GM13976 (cell line): Measurements from ENCODE around the gene POSTN.
"Not testable (repeated sequence)": the region's sequence is repeated elsewhere in the genome, so short reads cannot be mapped to it uniquely, and the experiment has no call there.

Source experiments
- DNase-seq: peaks from one replicate; pipeline ENCODE4 v3.0.0; 2012; ENCODE audit warnings: low spot score
- in situ Hi-C: fragments of 300-500 bp; cut with MboI; formaldehyde crosslinking; loops from one replicate; pipeline ENCODE4 v1.12.0; 2022; ENCODE audit warnings: low sequenced_read_pairs, mixed read lengths, inconsistent platforms; ENCODE audit not compliant: unreplicated experiment
- TF ChIP-seq, protein P1 (sequence below): IDR thresholded peaks from 2 replicates; pipeline ENCODE4 v1.5.1; 2012; ENCODE audit warnings: borderline replicate concordance, mild to moderate bottlenecking; ENCODE audit not compliant: insufficient read depth; ENCODE audit errors: extremely low read depth, missing control alignments, control extremely low read depth

The POSTN gene

DNA sequence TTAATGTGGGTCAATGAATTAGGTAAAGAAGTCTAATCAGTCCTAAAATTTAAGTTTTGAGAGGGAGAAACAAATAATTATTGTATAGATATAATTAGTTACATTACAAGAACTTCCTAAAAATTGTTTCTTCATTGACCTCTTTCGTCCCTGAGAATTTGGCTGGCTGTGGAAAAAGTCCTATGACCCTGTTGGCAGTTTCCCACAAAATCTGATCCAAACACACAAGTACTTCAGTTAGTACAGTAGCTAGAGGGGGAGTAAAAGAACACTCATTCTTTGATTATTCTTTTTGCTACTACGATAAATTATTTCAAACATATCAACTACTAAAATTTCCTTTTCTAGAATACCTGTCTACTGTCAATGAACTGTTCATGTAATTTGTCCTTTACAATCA lies 11.3 kb downstream of the POSTN start:
- in situ Hi-C loops, result loop anchor here (25.0 kb wide), 1 partner anchor 475 kb away; the partner anchor contains the start of gene CSNK1A1L
- TF ChIP-seq, protein P1, sequence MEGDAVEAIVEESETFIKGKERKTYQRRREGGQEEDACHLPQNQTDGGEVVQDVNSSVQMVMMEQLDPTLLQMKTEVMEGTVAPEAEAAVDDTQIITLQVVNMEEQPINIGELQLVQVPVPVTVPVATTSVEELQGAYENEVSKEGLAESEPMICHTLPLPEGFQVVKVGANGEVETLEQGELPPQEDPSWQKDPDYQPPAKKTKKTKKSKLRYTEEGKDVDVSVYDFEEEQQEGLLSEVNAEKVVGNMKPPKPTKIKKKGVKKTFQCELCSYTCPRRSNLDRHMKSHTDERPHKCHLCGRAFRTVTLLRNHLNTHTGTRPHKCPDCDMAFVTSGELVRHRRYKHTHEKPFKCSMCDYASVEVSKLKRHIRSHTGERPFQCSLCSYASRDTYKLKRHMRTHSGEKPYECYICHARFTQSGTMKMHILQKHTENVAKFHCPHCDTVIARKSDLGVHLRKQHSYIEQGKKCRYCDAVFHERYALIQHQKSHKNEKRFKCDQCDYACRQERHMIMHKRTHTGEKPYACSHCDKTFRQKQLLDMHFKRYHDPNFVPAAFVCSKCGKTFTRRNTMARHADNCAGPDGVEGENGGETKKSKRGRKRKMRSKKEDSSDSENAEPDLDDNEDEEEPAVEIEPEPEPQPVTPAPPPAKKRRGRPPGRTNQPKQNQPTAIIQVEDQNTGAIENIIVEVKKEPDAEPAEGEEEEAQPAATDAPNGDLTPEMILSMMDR, result no peak
- no peak for DNase-seq

DNA sequence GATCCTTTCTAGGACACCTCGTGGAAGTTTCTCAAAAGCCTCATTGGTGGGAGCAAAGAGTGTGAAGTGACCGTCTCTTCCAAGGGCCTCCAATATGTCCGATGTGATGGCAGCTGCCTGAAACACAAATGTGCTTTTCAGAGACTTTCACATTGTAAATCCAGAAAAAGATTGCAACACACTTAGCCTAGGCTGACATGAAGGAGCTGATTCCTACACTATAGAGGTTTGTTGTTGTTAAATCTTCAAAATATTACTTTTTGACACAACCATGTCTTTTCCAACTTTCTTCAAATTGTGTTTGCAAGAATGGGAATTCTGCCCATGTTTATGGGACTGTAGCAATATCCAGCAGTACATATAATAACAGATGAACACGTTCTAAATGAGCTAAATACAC lies 12.4 kb downstream of the POSTN start:
- TF ChIP-seq, protein P1, result no peak
- in situ Hi-C loops, result loop anchor here (25.0 kb wide), 1 partner anchor 474 kb away; the partner anchor contains the start of gene CSNK1A1L
- no peak for DNase-seq

DNA sequence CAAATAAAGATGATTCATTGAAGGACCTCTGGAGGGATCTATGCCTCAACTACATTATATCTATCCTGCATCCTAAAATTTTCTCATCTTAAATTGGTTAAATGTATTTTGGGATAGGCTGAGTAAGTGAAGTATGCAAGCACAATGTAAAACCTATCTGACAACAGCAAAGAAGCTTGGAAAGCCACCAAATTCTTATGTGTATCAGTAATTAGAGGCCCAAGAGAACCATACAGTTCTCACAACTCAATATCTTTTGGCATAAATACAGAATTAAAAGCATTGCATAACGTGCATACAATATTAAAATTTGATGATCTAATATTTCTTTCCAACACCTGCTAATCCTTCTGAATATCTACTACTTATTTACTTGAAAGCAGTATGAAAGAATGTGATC lies 13.0 kb downstream of the POSTN start:
- TF ChIP-seq, protein P1, result no peak
- in situ Hi-C loops, result loop anchor here (25.0 kb wide), 1 partner anchor 473 kb away; the partner anchor contains the start of gene CSNK1A1L
- no peak for DNase-seq

DNA sequence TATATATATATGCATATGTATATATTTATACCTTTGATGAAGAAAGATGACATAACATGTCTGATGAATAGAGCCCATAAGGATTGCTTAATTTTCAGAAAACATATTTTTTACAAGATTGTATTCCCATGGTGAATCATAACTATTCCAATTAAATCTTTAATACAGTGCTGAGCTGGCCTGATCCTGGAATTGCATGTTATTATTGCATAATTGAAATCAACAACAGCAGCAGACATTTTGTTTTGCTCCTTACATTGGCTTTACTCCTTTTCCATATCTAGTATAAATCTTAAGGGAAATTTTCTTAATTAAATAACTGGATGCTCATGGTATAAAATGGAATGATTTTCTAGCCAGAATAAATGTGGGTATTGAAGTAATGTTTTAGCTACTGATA lies 22.0 kb downstream of the POSTN start:
- TF ChIP-seq, protein P1, result no peak
- no peak for DNase-seq
- in situ Hi-C loops, result loop anchor here (25.0 kb wide), 1 partner anchor 464 kb away; the partner anchor contains the start of gene CSNK1A1L

GRCh38 chr13:37565425-37565824 lies 33.1 kb downstream of the POSTN start:
- DNase-seq, result no peak
- in situ Hi-C loops, result no loop called here
- TF ChIP-seq, protein P1, result no peak

GRCh38 chr13:37561031-37561430 lies 37.5 kb downstream of the POSTN start:
- no peak for DNase-seq
- TF ChIP-seq, protein P1, result no peak
- in situ Hi-C loops, result no loop called here

DNA sequence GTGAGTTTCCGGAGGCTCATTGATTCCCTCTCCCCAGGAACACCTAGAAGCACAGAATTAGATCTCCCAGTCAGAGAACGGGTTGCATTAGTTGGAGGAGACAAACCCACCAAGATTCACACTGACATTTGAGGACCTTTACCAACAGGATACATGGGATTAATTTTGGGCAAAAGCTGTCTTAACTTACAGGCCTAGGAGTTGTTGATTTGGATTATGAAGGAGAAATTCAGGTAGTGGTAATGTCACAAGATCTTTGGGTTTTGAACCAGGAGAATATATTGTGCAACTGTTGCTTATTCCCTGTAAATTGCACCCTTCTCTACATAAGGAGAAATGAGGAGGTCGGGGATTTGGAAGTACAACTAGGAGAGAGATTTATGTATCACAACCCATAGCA lies 38.0 kb downstream of the POSTN start:
- TF ChIP-seq, protein P1, result no peak
- DNase-seq, result no peak
- in situ Hi-C loops, result no loop called here

- DNase-seq, in situ Hi-C loops: not testable (repeated sequence)
Measured at GRCh38 chr13:37558766-37559165, 39.8 kb downstream of the POSTN start.
